HG03159 (cell line): ENCODE measurements around the gene BAHCC1.

Source experiments
- ATAC-seq: cut with Tn5 transposase; IDR thresholded peaks from one replicate; pipeline ENCODE4 v1.9.1; 2021; ENCODE audit warnings: mild to moderate bottlenecking, moderate library complexity; ENCODE audit not compliant: unreplicated experiment

The BAHCC1 gene

GRCh38 chr17:81511804-81512561 is 116.7 kb downstream of the BAHCC1 start:
- ATAC-seq, result peak; percentile 2

DNA sequence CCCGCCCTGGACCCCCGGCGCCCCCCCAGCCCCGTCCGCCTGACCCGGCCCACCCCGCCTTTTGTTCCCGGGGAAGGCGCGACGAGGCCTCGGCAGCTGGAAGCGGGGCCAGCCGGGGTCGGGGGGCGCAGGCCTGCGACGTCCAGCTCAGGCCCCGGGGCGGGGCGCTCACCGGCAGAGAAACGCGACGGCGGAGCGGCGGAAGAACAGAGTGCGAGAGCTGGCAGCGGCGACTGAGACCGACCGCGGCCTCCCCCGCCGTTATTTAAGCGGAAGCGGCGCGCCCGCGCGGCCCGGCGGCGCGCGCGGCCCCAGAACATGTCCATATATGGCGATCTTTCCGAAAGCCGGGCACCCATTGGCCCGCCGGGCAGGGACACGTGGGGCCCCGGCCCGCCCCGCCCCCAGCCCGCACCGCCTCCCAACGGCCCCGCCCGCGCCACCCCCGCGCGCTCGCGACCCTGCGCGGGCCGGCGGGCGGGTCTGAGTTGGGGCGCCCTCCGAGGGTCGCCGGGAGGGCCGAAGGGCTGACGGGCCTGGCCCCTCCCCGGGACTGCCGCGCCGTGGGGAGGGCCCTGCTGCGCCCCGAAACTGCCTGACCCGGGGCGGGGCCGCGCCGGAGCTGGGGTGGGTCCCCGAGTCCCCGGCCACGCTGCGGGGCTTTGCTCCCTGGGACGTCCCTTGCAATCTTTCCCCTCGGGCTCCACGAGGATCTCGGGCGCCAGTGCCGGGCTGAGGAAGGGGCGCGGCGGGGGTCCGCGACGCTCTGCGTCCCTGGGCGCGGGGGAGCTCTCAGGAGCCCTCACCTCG is 117.5 kb downstream of the BAHCC1 start, which contains the start of gene ACTG1:
TSS of gene ACTG1 (minus strand) at position 238 of the 810 bp plus-strand sequence. CDS start 445 bp downstream, outside the sequence.
- peak; percentile 41 for ATAC-seq

- ATAC-seq, result no peak
Measured at GRCh38 chr17:81513372-81513752, 118.1 kb downstream of the BAHCC1 start.

DNA sequence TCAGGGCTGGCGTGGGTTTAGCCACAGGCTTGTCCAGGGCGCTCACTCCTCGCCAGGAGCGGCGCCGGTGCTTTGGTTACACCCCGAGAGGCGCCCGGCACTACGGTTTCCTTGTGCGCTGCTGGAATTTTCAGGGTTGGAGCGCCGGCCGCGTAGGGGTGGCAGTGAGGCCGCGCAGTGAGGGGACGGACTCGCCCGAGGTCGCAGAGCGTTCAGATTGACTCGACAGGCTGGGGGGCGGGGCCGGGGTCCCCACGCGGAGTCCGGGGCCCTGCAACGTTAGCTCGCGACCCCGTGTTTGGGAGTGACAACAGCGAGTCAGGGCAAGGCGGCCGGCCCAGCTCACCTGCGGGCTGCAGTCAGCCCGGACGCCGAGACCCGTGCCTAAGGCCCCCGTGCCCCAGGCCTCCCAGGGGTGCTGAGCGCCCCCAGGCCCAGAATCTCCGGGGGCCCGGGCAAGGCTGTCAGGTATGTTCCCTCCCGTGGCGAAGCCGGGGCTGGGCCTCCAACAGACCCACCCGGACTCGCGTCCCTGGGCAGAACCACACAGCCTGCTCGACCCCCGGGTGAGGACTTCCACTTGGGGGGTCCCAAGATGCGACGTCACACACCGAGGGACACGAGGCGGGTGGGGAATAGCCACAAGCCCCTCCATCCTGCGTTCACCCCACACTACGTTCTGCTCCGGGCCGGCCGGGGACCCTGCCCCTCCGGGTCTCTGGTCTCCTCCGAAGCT is 118.7 kb downstream of the BAHCC1 start:
- no peak for ATAC-seq

- no peak for ATAC-seq
Measured at GRCh38 chr17:81514489-81514738, 119.2 kb downstream of the BAHCC1 start.

GRCh38 chr17:81514739-81515529 is 119.7 kb downstream of the BAHCC1 start:
- no peak for ATAC-seq

DNA sequence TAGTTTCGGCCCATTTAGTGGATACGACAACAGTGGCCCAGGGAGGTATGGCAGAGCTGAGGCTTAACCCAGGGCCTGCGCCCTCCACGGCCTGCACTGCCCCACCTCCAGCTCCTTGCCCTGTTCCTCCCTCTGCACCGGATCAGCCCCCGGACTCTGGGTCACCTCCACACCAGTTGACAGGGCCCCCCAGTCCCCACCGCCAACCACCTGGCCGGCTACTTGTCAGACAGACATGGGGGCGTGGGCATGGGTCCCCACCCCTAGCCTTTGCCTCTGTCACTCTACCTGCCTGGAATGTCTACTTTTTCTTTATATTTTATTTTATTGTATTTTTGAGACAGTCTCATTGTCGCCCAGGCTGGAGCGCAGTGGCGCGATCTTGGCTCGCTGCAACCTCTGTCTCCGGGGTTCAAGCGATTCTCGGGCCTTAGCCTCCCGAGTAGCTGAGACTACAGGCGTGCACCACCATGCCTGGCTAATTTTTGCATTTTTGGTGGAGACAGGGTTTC is 120.3 kb downstream of the BAHCC1 start:
- no peak for ATAC-seq
